ENCODE results near the gene FOXL2.

FOXL2 gene

DNA sequence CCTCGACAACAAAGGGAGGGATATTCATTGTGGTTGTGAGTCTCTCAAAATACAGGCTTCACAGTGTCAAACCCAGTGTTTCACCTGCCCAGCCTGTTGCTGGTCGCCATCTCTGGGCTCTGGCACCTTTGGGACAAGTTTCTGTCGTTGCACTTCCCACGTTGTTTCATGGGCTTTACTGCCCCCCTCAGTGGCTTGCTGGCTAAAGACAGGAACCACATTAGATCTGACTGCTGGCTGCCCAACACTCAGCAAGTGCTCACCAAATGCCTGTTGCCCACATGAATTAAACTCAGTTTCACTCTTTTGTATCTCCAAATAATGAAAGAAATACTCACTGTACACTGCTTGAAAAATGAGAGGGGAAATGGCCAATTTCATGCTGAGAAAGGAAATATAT lies 27.6 kb downstream of the FOXL2 start:
- Histone ChIP-seq H3K27me3 (ENCODE audit: control insufficient read depth, insufficient read depth, low read length) (no peaks in the 10 kb centered on the region), H3K9me3 (replicated peaks; ENCODE audit: low read length) (no peaks in the 10 kb centered on the region), H3K4me3 (ENCODE audit: low read length) (no peak overlapping the region), H3K9ac (ENCODE audit: low read depth, low read length) (no peak overlapping the region), H3K36me3 (ENCODE audit: insufficient read depth, low read length) (no peaks in the 10 kb centered on the region), H3K4me1 (ENCODE audit: control insufficient read depth, insufficient read depth, low read length) (peaks cover 24% of the 10 kb centered on the region), H3K4me2 (ENCODE audit: low read length) (no peak overlapping the region)

DNA sequence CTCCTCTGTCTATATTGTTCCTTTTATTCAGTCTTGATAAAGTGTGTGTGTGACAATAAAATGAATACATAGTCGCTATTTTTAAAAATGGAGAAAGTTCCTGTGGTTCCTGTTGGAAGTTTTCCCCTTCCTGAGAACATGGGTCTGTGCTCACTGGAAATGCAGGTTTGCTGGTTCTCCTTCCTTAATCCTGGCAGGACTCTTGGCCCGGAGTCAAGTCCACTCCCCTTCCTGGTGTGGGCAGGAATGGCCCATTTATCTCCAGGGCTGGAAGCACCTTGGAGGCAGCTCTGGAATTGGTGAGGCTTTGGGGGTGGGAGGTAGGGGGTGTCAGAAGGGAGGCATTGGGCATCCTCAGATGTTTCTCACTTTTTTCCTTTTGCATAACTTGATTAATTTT lies 30.1 kb downstream of the FOXL2 start:
- no peaks in the 10 kb centered on the region for H3K36me3 ChIP-seq (ENCODE audit: insufficient read depth, low read length)

DNA sequence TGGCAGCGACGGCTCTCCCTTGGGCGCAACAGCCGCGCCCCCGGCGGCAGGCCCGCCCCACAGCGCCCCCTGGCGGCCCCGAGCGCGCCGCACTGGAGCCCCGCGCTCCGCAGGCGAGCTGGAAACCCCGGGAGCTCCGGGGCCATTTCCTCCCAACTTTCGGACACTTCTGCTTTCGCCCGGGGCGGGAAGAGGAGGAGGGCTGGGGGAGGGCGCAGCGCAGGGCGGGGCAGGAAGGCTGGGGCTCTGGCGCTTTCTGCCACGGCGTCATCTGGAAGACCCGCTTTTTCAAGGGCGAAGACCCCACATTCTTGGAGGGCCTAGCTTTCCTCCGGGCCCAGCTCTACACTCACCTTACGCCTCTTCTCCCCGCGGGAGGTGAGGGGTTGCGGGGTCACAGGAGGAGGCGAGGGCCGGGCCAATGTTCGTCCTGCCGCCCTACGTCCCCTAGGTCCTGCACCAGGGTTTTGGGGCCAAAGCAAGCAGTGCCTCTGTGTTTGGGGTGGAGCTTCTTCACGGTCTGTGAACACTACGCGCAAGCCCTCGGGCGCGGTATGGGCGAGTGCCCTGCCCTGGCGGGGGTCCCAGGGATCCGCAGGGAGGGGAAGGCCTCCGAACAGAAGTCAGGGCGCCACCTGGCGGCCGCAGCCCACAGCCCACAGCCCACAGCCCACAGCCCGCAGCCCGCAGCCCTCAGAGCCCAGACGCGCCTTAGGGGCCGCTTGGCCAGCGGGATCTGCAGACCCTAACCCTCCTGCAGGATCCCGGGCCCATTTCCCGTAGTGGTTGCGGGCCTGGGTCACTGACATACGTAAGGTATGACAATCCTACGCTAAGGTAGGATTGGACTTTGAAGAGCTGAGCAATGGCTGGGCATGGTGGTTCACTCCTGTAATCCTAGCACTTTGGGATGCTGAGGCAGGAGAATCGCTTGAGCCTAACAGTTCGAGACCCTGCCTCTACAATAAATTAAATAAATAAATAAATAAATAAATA lies 31.1 kb downstream of the FOXL2 start:
- Histone ChIP-seq H3K4me1 (ENCODE audit: control insufficient read depth, insufficient read depth, low read length) (peaks cover 8% of the 10 kb centered on the region), H3K4me2 (ENCODE audit: low read length) (peak overlapping the region; percentile 93), H3K9ac (ENCODE audit: low read depth, low read length) (peak overlapping the region; percentile 92), H3K9me3 (replicated peaks; ENCODE audit: low read length) (no peaks in the 10 kb centered on the region), H3K27me3 (ENCODE audit: control insufficient read depth, insufficient read depth, low read length) (no peaks in the 10 kb centered on the region), H3K36me3 (ENCODE audit: insufficient read depth, low read length) (no peaks in the 10 kb centered on the region), H3K4me3 (ENCODE audit: low read length) (peak overlapping the region; percentile 94)

More for the DNA sequence above, 30.1 kb downstream of the FOXL2 start:
- Histone ChIP-seq H3K27me3 (ENCODE audit: control insufficient read depth, insufficient read depth, low read length) (no peaks in the 10 kb centered on the region), H3K4me1 (ENCODE audit: control insufficient read depth, insufficient read depth, low read length) (peaks cover 14% of the 10 kb centered on the region), H3K9me3 (replicated peaks; ENCODE audit: low read length) (no peaks in the 10 kb centered on the region), H3K4me2 (ENCODE audit: low read length) (no peak overlapping the region), H3K9ac (ENCODE audit: low read depth, low read length) (no peak overlapping the region), H3K4me3 (ENCODE audit: low read length) (no peak overlapping the region)

DNA sequence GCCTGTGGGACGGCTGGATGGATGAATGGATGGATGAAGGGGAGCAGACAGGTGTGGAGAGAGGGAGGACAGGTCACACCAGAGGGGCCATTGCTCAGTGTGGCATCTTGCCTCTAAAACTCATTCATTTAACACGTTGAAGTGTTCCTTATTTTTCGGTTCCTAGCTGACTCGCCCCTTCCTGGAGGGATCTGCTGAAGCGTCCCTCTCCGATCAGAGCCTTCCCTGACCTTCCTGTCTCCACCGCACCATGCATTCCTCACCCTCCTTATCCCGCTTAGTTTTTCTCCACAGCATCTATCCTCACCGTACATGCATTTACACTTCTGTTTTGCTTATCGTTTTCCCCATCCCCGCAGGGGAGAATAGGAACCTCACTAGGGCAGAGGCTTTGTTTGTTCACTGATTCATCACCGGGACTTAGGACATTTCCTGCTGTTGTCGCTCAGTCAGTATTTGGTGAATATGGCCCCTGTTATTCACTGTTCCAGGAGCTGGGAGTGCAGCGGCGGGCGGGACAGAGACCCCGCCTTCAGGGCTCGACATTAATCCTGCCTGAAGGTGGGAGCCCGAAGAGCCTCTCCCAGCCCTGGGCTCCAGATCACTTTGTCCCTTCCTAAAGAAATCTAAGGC lies 32.0 kb downstream of the FOXL2 start:
- H3K9me3 ChIP-seq (replicated peaks; ENCODE audit: low read length) = no peaks in the 10 kb centered on the region
- peak overlapping the region; percentile 94 for H3K4me3 ChIP-seq (ENCODE audit: low read length)
- H3K4me2 ChIP-seq (ENCODE audit: low read length) = peak overlapping the region; percentile 93
- H3K9ac ChIP-seq (ENCODE audit: low read depth, low read length) = peak overlapping the region; percentile 92
- H3K27me3 ChIP-seq (ENCODE audit: control insufficient read depth, insufficient read depth, low read length) = no peaks in the 10 kb centered on the region
- H3K4me1 ChIP-seq (ENCODE audit: control insufficient read depth, insufficient read depth, low read length) = peaks cover 8% of the 10 kb centered on the region
- no peaks in the 10 kb centered on the region for H3K36me3 ChIP-seq (ENCODE audit: insufficient read depth, low read length)

DNA sequence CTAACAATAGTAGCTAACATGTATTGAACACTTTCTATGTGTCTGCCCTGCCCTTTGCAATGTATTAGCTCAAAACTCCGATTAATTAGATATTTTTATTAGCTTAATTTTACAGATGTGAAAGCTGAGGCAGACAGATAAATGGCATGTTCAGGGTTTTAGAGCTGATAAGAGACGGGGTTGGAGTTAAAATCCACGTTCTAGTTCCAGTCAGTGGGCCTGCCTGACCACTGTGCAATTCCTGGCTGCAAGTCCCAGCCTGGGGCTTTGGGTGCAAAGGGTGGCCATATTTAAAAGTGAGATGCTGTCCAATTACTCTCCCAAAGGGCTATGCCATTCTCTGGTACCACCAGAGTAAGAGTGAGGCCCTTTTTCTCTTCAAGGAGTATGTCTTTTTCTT lies 33.2 kb downstream of the FOXL2 start:
- Histone ChIP-seq H3K36me3 (ENCODE audit: insufficient read depth, low read length) (no peaks in the 10 kb centered on the region), H3K9me3 (replicated peaks; ENCODE audit: low read length) (no peaks in the 10 kb centered on the region), H3K4me1 (ENCODE audit: control insufficient read depth, insufficient read depth, low read length) (peaks cover 8% of the 10 kb centered on the region), H3K4me3 (ENCODE audit: low read length) (no peak overlapping the region), H3K27me3 (ENCODE audit: control insufficient read depth, insufficient read depth, low read length) (no peaks in the 10 kb centered on the region), H3K4me2 (ENCODE audit: low read length) (no peak overlapping the region), H3K9ac (ENCODE audit: low read depth, low read length) (no peak overlapping the region)

DNA sequence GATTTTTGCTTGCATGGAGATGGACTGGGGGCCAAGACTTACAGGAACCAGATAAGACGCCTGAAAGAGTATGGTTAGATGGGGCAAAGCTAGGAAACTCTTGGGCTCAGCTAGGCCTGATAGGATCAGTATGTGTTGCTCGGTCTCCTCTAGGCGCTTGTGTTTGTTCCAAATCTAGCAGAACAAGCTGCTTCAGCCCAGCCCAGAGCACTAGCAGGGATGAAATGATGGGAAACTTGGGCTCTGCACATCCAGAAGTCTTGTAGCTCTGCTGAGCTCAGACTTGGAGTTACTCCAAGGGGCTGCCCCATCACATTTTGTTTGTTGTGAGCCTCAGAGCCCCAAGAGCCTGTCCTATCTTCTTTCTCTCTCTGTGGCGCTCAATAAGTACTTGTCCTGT lies 34.7 kb downstream of the FOXL2 start:
- no peaks in the 10 kb centered on the region for H3K27me3 ChIP-seq (ENCODE audit: control insufficient read depth, insufficient read depth, low read length)
- H3K36me3 ChIP-seq (ENCODE audit: insufficient read depth, low read length) = no peaks in the 10 kb centered on the region
- no peak overlapping the region for H3K4me2 ChIP-seq (ENCODE audit: low read length)
- H3K9ac ChIP-seq (ENCODE audit: low read depth, low read length) = no peak overlapping the region
- no peaks in the 10 kb centered on the region for H3K9me3 ChIP-seq (replicated peaks; ENCODE audit: low read length)
- H3K4me1 ChIP-seq (ENCODE audit: control insufficient read depth, insufficient read depth, low read length) = peaks cover 8% of the 10 kb centered on the region
- no peak overlapping the region for H3K4me3 ChIP-seq (ENCODE audit: low read length)

DNA sequence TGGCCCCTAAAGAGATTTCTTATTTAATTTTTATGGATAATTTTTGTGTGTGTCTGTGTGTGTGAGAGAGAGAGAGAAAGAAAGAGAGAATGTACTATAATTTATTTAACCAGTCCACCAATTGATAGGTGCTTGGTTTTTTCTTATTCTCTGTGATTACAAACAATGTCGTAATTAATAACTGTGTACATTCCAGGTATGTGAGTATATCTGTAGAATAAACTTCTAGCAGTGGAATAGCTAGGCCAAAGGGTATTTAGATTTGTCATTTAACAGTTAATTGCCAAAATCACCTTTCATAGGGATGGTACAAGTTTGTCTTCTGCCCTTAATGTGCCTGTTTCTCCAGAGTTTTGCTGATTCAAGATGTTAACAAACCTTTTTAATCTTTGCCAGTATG lies 35.3 kb downstream of the FOXL2 start:
- no peak overlapping the region for H3K4me2 ChIP-seq (ENCODE audit: low read length)
- H3K9ac ChIP-seq (ENCODE audit: low read depth, low read length) = no peak overlapping the region
- H3K36me3 ChIP-seq (ENCODE audit: insufficient read depth, low read length) = no peaks in the 10 kb centered on the region
- H3K4me1 ChIP-seq (ENCODE audit: control insufficient read depth, insufficient read depth, low read length) = peaks cover 8% of the 10 kb centered on the region
- H3K27me3 ChIP-seq (ENCODE audit: control insufficient read depth, insufficient read depth, low read length) = no peaks in the 10 kb centered on the region
- no peaks in the 10 kb centered on the region for H3K9me3 ChIP-seq (replicated peaks; ENCODE audit: low read length)
- no peak overlapping the region for H3K4me3 ChIP-seq (ENCODE audit: low read length)

DNA sequence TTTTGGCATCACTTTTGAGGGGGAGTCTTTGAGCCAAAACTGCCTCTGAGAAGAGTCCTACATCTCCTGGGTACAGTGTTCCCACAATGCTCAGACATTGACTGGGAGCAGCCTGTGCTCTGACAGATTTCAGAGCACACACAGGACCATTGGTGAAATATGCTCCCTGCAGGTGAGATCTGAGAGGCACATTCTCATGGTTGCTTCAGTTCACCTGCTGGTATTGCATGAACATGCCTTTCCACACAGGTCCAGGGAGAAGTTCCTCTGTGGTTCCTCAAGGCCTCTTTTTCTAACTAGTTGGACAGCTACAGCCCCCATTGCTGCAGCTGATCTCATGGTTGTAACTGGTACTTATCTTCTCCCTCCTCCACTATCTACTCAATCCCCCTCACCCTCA lies 37.0 kb downstream of the FOXL2 start:
- no peak overlapping the region for H3K9ac ChIP-seq (ENCODE audit: low read depth, low read length)
- H3K9me3 ChIP-seq (replicated peaks; ENCODE audit: low read length) = no peaks in the 10 kb centered on the region
- peaks cover 3% of the 10 kb centered on the region for H3K4me1 ChIP-seq (ENCODE audit: control insufficient read depth, insufficient read depth, low read length)
- no peaks in the 10 kb centered on the region for H3K36me3 ChIP-seq (ENCODE audit: insufficient read depth, low read length)
- H3K27me3 ChIP-seq (ENCODE audit: control insufficient read depth, insufficient read depth, low read length) = no peaks in the 10 kb centered on the region
- no peak overlapping the region for H3K4me2 ChIP-seq (ENCODE audit: low read length)
- no peak overlapping the region for H3K4me3 ChIP-seq (ENCODE audit: low read length)

DNA sequence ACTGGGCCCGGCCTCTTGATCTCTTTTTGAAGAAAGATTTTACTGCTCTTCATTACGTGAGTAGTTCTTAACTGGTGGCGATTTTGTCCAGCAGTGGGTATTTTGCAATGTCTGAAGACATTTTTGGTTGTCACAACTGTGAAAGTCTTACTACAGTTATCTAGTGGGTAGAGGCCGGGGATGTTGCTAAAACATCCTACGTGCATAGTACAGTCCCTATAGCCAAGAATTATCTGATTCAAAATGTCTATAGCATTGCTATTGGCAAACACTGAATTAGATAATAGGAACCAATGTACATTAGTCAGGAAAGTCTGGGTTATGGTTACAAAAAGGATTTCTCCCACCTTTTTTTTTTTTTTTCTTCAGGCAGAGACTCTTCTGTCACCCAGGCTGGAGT lies 38.1 kb downstream of the FOXL2 start:
- no peak overlapping the region for H3K4me3 ChIP-seq (ENCODE audit: low read length)
- no peak overlapping the region for H3K4me2 ChIP-seq (ENCODE audit: low read length)

DNA sequence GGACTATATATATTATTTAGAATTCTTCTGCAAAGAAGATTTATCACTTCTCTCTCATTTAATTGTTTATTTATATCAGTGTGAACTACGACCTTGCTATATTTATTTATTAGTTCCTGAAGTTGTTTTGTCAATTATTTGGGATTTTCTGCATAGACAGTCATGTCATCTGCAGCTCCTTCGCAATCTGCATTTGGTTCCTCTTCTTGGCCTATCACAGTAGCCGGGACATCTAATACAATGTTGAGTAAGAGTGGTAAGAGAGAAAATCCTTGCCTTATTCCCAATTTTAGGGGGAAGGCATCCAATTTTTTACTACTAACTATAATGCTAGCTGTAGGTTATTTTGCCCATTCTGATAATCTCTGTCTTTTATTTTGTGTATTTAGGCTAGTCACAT lies 39.4 kb downstream of the FOXL2 start:
- Histone ChIP-seq H3K27me3 (ENCODE audit: control insufficient read depth, insufficient read depth, low read length) (no peaks in the 10 kb centered on the region), H3K36me3 (ENCODE audit: insufficient read depth, low read length) (no peaks in the 10 kb centered on the region), H3K4me1 (ENCODE audit: control insufficient read depth, insufficient read depth, low read length) (no peaks in the 10 kb centered on the region), H3K9me3 (replicated peaks; ENCODE audit: low read length) (no peaks in the 10 kb centered on the region), H3K4me3 (ENCODE audit: low read length) (no peak overlapping the region), H3K4me2 (ENCODE audit: low read length) (no peak overlapping the region), H3K9ac (ENCODE audit: low read depth, low read length) (no peak overlapping the region)

More for the DNA sequence above, 38.1 kb downstream of the FOXL2 start:
- no peaks in the 10 kb centered on the region for H3K27me3 ChIP-seq (ENCODE audit: control insufficient read depth, insufficient read depth, low read length)
- no peaks in the 10 kb centered on the region for H3K36me3 ChIP-seq (ENCODE audit: insufficient read depth, low read length)
- no peak overlapping the region for H3K9ac ChIP-seq (ENCODE audit: low read depth, low read length)
- H3K4me1 ChIP-seq (ENCODE audit: control insufficient read depth, insufficient read depth, low read length) = no peaks in the 10 kb centered on the region
- no peaks in the 10 kb centered on the region for H3K9me3 ChIP-seq (replicated peaks; ENCODE audit: low read length)

DNA sequence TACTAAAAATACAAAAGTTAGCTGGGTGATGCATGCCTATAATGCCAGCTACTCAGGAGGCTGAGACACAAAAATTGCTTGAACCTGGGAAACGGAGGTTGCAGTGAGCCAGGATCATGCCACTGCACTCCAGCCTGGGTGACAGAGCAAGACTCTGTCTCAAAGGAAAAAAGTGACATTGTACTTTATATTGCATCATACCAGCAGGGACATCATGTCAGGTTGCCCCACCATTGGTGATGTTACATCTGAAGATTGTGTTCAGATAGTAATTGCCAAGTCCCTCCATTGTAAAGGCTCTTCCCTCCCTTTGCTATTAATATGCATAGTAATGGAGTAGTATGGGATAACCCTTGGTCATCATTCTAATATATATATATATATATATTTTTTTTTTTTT lies 44.8 kb downstream of the FOXL2 start:
- Histone ChIP-seq H3K9me3 (replicated peaks; ENCODE audit: low read length) (no peaks in the 10 kb centered on the region), H3K36me3 (ENCODE audit: insufficient read depth, low read length) (no peaks in the 10 kb centered on the region), H3K9ac (ENCODE audit: low read depth, low read length) (no peak overlapping the region), H3K4me3 (ENCODE audit: low read length) (no peak overlapping the region), H3K4me1 (ENCODE audit: control insufficient read depth, insufficient read depth, low read length) (peaks cover 5% of the 10 kb centered on the region), H3K27me3 (ENCODE audit: control insufficient read depth, insufficient read depth, low read length) (peaks cover 3% of the 10 kb centered on the region), H3K4me2 (ENCODE audit: low read length) (no peak overlapping the region)

All from skeletal muscle satellite cell (primary cell).